Measurements from ENCODE around the gene HLA-A. TPM values are rescaled to one million over a fixed set of nuclear protein-coding genes. Genes with fewer than 3 reads are reported as not detected.

HLA-A gene
- total RNA-seq, 2 donors from 2014 or later, result 104 to 281 TPM

GRCh38 chr6:29981211-29981812 is 39.0 kb downstream of the HLA-A start:
- TF ChIP-seq CTCF (IDR thresholded peaks at IDR 0.05) (no peak), POLR2A (IDR thresholded peaks at IDR 0.05) (no peak)
- Histone ChIP-seq H3K4me1 (peaks cover 6% of the 10 kb centered on the region), H3K4me3 (no peak overlapping the region), H3K27me3 (no peaks in the 10 kb centered on the region), H3K27ac (no peak overlapping the region), H3K36me3 (replicated peaks in 1 of 2; ENCODE audit: insufficient read depth in 1 of 2, low read depth in 2 of 2) (no peaks in the 10 kb centered on the region), H3K9me3 (no peaks in the 10 kb centered on the region)
- 51 to 54% methylated on average over 8 of the region's 8 CpGs for WGBS, 2 donors
- intact Hi-C loops (cut with DNase I), result no loop called here
- ATAC-seq (no peak), DNase-seq (no peak)

- no peak for ATAC-seq
- intact Hi-C loops (cut with DNase I), result no loop called here
Observed at GRCh38 chr6:29982097-29982496, 39.8 kb downstream of the HLA-A start.

GRCh38 chr6:29984232-29984631 is 41.9 kb downstream of the HLA-A start:
- 71 to 75% methylated on average over 3 of the region's 3 CpGs for WGBS, 2 donors
- Histone ChIP-seq H3K4me3 (no peak overlapping the region), H3K27ac (no peak overlapping the region), H3K4me1 (no peaks in the 10 kb centered on the region), H3K27me3 (no peaks in the 10 kb centered on the region), H3K9me3 (no peaks in the 10 kb centered on the region), H3K36me3 (replicated peaks in 1 of 2; ENCODE audit: insufficient read depth in 1 of 2, low read depth in 2 of 2) (no peaks in the 10 kb centered on the region)
- ATAC-seq (no peak), DNase-seq (no peak)
- intact Hi-C loops (cut with DNase I), result no loop called here
- TF ChIP-seq CTCF (IDR thresholded peaks at IDR 0.05) (no peak), POLR2A (IDR thresholded peaks at IDR 0.05) (no peak)

More at GRCh38 chr6:29982097-29982496, 39.8 kb downstream of the HLA-A start:
- H3K4me3 ChIP-seq, result no peak overlapping the region
- H3K27me3 ChIP-seq, result no peaks in the 10 kb centered on the region
- H3K4me1 ChIP-seq, result peaks cover 6% of the 10 kb centered on the region
- no peak overlapping the region for H3K27ac ChIP-seq
- H3K36me3 ChIP-seq (replicated peaks in 1 of 2; ENCODE audit: insufficient read depth in 1 of 2, low read depth in 2 of 2), result no peaks in the 10 kb centered on the region
- H3K9me3 ChIP-seq, result no peaks in the 10 kb centered on the region
- no peak for DNase-seq
- TF ChIP-seq POLR2A (IDR thresholded peaks at IDR 0.05) (no peak), CTCF (IDR thresholded peaks at IDR 0.05) (no peak)

- H3K36me3 ChIP-seq (replicated peaks in 1 of 2; ENCODE audit: insufficient read depth in 1 of 2, low read depth in 2 of 2), result no peaks in the 10 kb centered on the region
- H3K4me3 ChIP-seq, result no peak overlapping the region
- no peaks in the 10 kb centered on the region for H3K4me1 ChIP-seq
- no peaks in the 10 kb centered on the region for H3K9me3 ChIP-seq
- TF ChIP-seq CTCF (IDR thresholded peaks at IDR 0.05), result no peak
- TF ChIP-seq POLR2A (IDR thresholded peaks at IDR 0.05), result no peak
- 88 to 95% methylated on average over 2 of the region's 2 CpGs for WGBS, 2 donors
- DNase-seq, result no peak
- ATAC-seq, result no peak
- no peaks in the 10 kb centered on the region for H3K27me3 ChIP-seq
- intact Hi-C loops (cut with DNase I), result no loop called here
- no peak overlapping the region for H3K27ac ChIP-seq
Observed at GRCh38 chr6:29984992-29985391, 42.7 kb downstream of the HLA-A start.

- no peaks in the 10 kb centered on the region for H3K4me1 ChIP-seq
- TF ChIP-seq CTCF (IDR thresholded peaks at IDR 0.05) (no peak), POLR2A (IDR thresholded peaks at IDR 0.05) (no peak)
- H3K9me3 ChIP-seq, result no peaks in the 10 kb centered on the region
- H3K27ac ChIP-seq, result no peak overlapping the region
- H3K4me3 ChIP-seq, result no peak overlapping the region
- DNase-seq (no peak), ATAC-seq (no peak)
- intact Hi-C loops (cut with DNase I), result no loop called here
- H3K36me3 ChIP-seq (replicated peaks in 1 of 2; ENCODE audit: insufficient read depth in 1 of 2, low read depth in 2 of 2), result no peaks in the 10 kb centered on the region
- no peaks in the 10 kb centered on the region for H3K27me3 ChIP-seq
- WGBS, 2 donors, result 76 to 81% methylated on average over 4 of the region's 4 CpGs
Observed at GRCh38 chr6:29986179-29986781, 43.9 kb downstream of the HLA-A start.

Data from body of pancreas (tissue), 4 donors.